Activated CD8-positive, alpha-beta memory T cell treated with anti-CD3 and anti-CD28 coated beads, Interleukin-2, amount 50 U/mL, for 1 hour (primary cell): Measurements from ENCODE around the gene CEACAM20.
A peak's percentile ranks its signal among the peaks of the same experiment; 100 is the strongest.
"Not testable (repeated sequence)": the region's sequence is repeated elsewhere in the genome, so short reads cannot be mapped to it uniquely, and the experiment has no call there.

ENCODE experiments used
- DNase-seq: peaks from one replicate; pipeline ENCODE4 v3.0.0-alpha.2; 2020; ENCODE audit errors: extremely low read depth

Gene CEACAM20

DNA sequence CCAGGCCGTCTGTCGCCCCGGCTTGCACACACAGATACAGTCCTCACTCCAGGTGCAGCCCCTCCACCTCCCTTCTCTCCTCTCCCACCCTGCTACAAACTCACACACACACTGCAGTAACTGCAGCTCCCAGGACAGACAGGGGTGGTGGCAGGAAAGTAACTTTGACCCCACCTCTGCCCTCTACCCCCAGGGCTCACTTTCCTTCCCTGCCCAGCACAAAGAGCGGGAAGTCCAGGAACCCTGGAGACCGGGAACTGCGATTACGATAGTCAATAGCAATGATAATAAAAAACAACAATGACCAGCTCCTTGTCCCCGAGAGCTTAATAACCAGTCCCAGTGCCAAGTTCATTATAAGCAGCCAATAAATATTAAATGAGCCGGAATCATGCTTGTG, at the start of gene CEACAM20:
CEACAM20 (minus strand) TSS at position 140 of the 400 bp plus-strand sequence. CDS start 166 bp downstream, outside the sequence.
- DNase-seq, result no peak

DNA sequence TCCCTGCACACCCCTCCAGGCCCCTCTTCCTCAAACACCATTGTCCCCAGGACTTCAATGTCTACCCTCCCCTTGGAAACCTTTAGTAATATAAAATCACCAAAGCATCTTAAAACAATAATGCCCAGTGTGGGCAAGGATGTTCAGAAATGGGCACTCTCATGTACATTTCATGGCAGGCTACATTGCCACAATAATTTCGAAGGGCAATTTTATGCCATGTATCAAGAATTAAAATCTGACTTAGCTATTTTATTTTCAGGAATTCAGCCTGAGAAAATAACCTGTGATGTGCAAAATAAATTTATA, 48.0 kb upstream of the CEACAM20 start:
- no peak for DNase-seq

DNA sequence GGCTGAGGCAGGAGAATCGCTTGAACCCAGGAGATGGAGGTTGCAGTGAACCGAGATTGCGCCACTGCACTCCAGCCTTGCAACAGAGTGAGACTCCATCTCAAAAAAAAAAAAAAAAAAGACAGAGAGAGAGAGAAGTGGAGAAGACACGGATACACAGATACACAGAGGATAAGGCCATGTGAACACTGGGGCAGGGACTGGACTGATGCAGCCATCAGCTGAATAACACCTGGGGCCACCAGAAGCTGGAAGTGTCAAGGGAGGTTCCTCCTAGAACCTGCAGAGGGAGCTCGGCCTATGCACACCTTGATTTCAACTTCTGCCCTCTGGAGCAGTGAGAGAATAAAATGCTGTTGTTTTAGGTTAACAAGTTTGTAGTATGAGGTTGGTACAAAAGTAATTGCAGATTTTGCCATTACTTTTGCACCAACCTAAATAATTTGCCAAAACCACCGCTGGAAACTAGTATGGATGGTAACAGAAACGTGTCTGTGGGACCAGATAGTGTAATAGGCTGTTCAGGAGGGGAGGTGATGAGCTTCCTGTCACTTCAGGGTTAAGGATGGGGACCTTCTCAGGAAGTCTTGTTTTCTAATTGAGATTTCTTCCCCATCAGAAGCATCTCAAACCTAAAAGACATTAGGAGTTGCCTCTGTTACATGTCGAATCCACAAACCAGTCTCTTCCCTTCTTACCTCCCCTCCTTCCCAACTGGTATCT, 47.5 kb upstream of the CEACAM20 start:
- no peak for DNase-seq

- DNase-seq, result no peak
These were observed 45.7 kb upstream of the CEACAM20 start for GRCh38 chr19:44575116-44575700.

DNA sequence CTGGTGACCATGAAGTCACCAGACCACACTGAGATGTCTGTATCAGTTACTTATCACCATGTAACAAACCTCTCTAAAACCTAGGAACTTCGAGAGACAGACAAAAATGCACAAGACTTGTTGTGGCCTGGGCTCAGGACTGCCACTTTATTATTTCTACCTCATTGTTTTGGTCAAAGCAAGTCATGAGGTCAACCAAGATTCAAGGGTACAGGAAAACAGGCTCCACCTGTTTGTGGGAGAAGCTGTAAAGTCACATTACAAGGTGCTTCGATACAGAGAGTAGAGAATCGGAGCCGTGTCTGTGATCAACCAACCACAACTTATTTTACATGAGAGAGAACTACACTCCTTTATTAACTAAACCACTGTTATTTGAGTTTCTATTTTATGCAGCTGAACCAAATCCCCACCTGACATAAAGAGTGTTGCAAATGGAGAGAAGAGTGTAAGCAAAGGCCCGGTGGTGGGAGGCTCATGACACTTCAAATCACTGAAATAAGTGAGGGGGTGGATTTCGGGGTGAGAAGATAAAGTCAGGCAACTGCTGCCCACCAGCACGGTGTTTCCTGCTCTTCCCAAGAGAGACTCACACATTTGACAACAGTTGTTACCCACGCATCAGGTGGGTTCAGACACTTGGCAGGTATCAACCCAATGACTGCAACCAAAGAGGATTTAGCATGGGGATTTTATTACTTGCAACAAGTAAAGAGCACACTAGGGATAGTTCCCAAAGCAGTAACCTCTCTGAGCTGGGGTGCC, 44.9 kb upstream of the CEACAM20 start:
- DNase-seq, result no peak

- DNase-seq, result no peak
These were observed 44.2 kb upstream of the CEACAM20 start for GRCh38 chr19:44573627-44574026.

DNA sequence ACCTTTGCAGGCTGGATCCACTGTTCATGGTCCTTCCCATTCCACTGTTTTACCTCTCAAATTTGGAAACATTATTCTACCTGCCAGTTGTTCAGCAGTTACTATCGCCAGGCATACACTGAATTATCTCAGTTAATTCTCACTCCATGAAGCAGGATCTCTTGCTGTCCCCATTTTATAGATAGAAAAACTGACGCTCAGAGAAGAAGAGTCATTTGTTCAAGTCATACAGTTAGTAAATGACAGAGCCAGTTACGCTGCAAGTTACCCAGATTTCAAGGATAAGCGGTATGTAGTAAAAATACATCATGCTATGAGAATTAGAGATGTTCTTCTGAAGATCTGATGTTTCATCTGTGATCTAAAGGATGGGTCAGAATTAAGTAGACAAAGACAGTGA, 43.7 kb upstream of the CEACAM20 start:
- DNase-seq, result no peak

- DNase-seq, result no peak
These were observed 43.1 kb upstream of the CEACAM20 start for GRCh38 chr19:44572581-44572900.

GRCh38 chr19:44571830-44572580, 42.5 kb upstream of the CEACAM20 start:
- no peak for DNase-seq

DNA sequence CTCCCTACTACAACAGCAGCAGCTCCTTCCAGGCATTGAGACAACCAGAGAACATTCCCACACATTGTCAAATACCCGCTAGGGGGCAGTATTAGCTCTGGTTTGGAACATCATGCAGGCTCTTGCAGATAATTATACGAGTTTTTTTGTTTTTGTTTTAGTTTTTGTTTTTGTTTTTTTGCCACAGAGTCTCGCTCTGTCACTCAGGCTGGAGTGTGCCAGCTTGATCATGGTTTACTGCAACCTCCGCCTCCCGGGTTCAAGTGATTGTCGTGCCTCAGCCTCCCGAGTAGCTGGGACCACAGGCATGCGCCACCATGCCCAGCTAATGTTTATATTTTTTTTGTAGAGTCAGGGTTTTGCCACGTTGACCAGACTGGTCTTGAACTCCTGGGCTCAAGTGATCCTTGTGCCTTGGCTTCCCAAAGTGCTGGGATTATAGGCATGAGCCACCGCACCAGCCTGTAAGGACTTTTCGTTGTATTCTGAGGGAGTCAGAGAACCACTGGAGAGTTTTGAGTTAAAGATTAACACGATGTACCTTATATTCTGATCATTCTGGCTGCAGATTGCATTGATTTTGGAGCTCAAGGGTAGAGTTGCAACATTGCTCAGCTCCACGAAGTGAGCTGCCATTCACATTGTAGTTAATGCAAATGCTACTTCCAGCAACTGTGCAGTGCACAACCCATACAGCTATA, 41.7 kb upstream of the CEACAM20 start:
- DNase-seq, result peak; percentile 1

GRCh38 chr19:44570603-44570983, 41.1 kb upstream of the CEACAM20 start:
- DNase-seq, result no peak

- DNase-seq, result no peak
These were observed 38.3 kb upstream of the CEACAM20 start for GRCh38 chr19:44567745-44568144.

- no peak for DNase-seq
These were observed 37.5 kb upstream of the CEACAM20 start for GRCh38 chr19:44566984-44567383.

DNA sequence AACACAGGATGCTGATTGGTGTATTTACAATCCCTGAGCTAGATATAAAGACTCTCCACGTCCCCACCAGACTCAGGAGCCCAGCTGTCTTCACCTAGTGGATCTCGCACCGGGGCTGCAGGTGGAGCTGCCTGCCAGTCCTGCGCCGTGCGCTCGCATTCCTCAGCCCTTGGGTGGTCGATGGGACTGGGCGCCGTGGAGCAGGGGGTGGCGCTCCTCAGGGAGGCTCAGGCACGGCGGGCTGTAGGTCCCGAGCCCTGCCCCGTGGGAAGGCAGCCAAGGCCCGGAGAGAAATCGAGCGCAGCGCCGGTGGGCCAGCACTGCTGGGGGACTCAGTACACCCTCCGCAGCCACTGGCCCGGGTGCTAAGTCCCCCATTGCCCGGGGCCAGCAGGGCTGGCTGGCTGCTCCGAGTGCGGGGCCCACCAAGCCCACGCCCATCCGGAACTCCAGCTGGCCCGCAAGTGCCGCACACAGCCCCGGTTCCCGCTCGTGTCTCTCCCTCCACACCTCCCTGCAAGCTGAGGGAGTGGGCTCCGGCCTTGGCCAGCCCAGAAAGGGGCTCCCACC, 33.7 kb upstream of the CEACAM20 start:
- DNase-seq, result not testable (repeated sequence)

DNA sequence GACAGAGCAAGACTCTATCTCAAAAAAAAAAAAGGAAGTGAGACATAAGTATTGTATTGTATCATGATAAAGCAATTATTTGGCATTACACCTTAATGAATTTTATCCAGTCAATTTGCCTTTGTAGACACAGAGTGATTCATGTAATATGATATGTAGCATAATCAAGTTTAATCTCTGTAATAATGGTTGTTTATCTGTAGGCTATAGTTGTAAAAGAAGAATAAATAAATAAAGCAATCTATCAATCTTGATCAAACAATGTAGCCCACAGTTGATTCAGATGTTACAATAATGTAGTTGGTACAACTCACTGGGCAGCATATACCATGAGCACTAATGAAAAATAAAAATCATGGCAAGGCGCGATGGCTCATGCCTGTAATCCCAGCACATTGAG, 28.5 kb upstream of the CEACAM20 start:
- no peak for DNase-seq

- no peak for DNase-seq
These were observed 25.3 kb upstream of the CEACAM20 start for GRCh38 chr19:44554641-44555246.

DNA sequence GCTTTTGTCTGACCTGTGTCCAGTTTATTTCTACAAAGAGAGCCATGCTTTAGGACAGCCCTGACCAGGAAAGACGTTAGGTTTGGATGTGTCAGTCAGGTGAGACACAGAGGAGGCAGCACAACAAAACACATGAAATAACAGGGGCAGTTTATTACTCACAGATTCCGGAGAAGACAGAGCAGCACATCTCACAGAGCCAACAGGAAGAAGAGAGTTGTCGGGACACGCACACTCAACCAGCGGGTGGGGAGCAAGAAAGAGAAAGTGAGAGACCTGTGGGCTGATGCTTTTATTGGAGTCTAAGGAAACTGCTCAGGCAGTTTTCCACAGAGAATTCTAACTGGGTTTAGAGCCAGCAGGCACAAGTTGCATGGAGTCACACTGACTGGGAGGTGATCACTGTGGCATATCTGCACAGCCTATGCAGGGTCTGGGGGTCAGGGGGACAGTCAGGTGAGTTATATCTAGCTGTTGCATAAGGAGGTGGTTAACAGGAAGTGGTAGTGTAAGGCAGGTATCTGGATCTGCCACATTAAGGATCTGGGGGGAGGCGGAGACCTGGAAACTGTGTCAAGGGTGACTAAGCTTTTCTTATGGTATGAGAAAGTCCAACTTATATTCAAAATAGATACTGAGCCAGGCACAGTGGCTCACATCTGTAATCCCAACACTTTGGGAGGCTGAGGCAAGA, 24.1 kb upstream of the CEACAM20 start:
- DNase-seq, result no peak

DNA sequence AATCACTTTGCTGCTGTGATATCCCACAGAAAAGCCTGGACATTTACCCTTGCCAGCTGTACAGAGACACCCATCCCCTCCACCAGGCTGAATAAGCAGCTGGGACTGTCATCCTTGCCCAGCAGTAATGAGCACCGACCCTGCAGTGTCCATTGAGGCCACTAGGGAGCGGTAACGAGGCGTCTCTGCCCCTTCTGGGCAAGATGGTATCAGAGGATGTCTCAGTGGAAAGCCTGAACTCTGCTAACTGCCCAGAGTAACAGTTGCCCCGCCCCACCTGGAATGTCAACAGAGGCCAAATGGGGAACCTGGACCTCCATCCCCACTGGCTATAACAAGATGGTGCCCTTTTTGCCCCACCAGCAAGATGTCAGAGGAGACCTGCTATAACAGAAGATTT, 22.8 kb upstream of the CEACAM20 start:
- DNase-seq, result no peak

- no peak for DNase-seq
These were observed 22.4 kb upstream of the CEACAM20 start for GRCh38 chr19:44551850-44552249.

DNA sequence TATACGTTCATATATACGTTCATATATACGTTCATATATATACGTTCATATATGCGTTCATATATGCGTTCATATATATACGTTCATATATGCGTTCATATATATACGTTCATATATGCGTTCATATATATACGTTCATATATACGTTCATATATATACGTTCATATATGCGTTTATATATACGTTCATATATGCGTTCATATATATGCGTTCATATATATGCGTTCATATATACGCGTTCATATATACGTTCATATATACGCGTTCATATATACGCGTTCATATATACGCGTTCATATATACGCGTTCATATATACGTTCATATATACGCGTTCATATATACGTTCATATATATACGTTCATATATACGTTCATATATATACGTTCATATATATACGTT, 21.5 kb upstream of the CEACAM20 start:
- DNase-seq, result not testable (repeated sequence)

DNA sequence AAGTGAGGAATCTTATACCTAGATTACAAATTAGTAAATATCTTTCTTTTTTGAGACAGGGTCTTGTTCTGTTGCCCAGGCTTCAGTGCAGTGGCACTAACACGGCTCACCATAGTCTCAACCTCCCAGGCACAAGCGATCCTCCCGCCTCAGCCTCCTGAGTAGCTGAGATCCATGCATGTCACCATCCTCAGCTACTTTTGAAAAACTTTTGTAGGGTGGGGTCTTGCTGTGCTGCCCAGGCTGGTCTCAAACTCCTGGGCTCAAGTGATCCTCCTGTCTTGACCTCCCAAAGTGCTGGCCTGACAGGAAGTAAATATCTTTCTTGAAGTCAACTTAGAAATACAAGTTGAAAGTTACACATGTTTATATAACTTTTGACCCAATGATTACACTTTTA, 20.0 kb upstream of the CEACAM20 start:
- DNase-seq, result no peak
